ENCODE measurements around the gene PAQR9. TPM values are rescaled to one million over a fixed set of nuclear protein-coding genes. Genes with fewer than 3 reads are reported as not detected.

Gene PAQR9
- total RNA-seq, 1 donor from 2014 or later: not detected

- Histone ChIP-seq H3K36me3 (ENCODE audit: control insufficient read depth, insufficient read depth, low read length) (no peaks in the 10 kb centered on the region), H3K4me3 (ENCODE audit: low read depth, low read length) (no peak overlapping the region), H3K27me3 (ENCODE audit: control insufficient read depth, insufficient read depth, low read length) (no peaks in the 10 kb centered on the region)
- DNase-seq (ENCODE audit: low read depth) (no peak), FAIRE-seq (no peak)
- TF ChIP-seq CTCF (IDR thresholded peaks at IDR 0.05; ENCODE audit: insufficient read depth, low read length, severe bottlenecking): no peak
Observed at GRCh38 chr3:142926368-142926944, 37.0 kb downstream of the PAQR9 start.

GRCh38 chr3:142925140-142925539 is 38.3 kb downstream of the PAQR9 start:
- Histone ChIP-seq H3K4me3 (ENCODE audit: low read depth, low read length) (no peak overlapping the region), H3K36me3 (ENCODE audit: control insufficient read depth, insufficient read depth, low read length) (no peaks in the 10 kb centered on the region), H3K27me3 (ENCODE audit: control insufficient read depth, insufficient read depth, low read length) (no peaks in the 10 kb centered on the region)
- FAIRE-seq (no peak), DNase-seq (ENCODE audit: low read depth) (peak; percentile 96)
- no peak for TF ChIP-seq CTCF (IDR thresholded peaks at IDR 0.05; ENCODE audit: insufficient read depth, low read length, severe bottlenecking)

GRCh38 chr3:142923694-142924093 is 39.8 kb downstream of the PAQR9 start:
- no peak overlapping the region for H3K4me3 ChIP-seq (ENCODE audit: low read depth, low read length)
- no peak for DNase-seq (ENCODE audit: low read depth)
- FAIRE-seq: no peak
- H3K36me3 ChIP-seq (ENCODE audit: control insufficient read depth, insufficient read depth, low read length): no peaks in the 10 kb centered on the region
- H3K27me3 ChIP-seq (ENCODE audit: control insufficient read depth, insufficient read depth, low read length): no peaks in the 10 kb centered on the region
- TF ChIP-seq CTCF (IDR thresholded peaks at IDR 0.05; ENCODE audit: insufficient read depth, low read length, severe bottlenecking): no peak

GRCh38 chr3:142916605-142917004 is 46.9 kb downstream of the PAQR9 start:
- TF ChIP-seq CTCF (IDR thresholded peaks at IDR 0.05; ENCODE audit: insufficient read depth, low read length, severe bottlenecking): no peak
- H3K36me3 ChIP-seq (ENCODE audit: control insufficient read depth, insufficient read depth, low read length): no peaks in the 10 kb centered on the region
- peak; percentile 54 for DNase-seq (ENCODE audit: low read depth)
- no peak for FAIRE-seq
- H3K4me3 ChIP-seq (ENCODE audit: low read depth, low read length): no peak overlapping the region
- peaks cover 2% of the 10 kb centered on the region for H3K27me3 ChIP-seq (ENCODE audit: control insufficient read depth, insufficient read depth, low read length)

- DNase-seq (ENCODE audit: low read depth) (no peak), FAIRE-seq (no peak)
- no peak for TF ChIP-seq CTCF (IDR thresholded peaks at IDR 0.05; ENCODE audit: insufficient read depth, low read length, severe bottlenecking)
- no peaks in the 10 kb centered on the region for H3K36me3 ChIP-seq (ENCODE audit: control insufficient read depth, insufficient read depth, low read length)
- no peak overlapping the region for H3K4me3 ChIP-seq (ENCODE audit: low read depth, low read length)
- peaks cover 2% of the 10 kb centered on the region for H3K27me3 ChIP-seq (ENCODE audit: control insufficient read depth, insufficient read depth, low read length)
Observed at GRCh38 chr3:142915636-142916035, 47.8 kb downstream of the PAQR9 start.

- Histone ChIP-seq H3K36me3 (ENCODE audit: control insufficient read depth, insufficient read depth, low read length) (no peaks in the 10 kb centered on the region), H3K27me3 (ENCODE audit: control insufficient read depth, insufficient read depth, low read length) (peaks cover 2% of the 10 kb centered on the region), H3K4me3 (ENCODE audit: low read depth, low read length) (no peak overlapping the region)
- no peak for TF ChIP-seq CTCF (IDR thresholded peaks at IDR 0.05; ENCODE audit: insufficient read depth, low read length, severe bottlenecking)
- no peak for FAIRE-seq
- no peak for DNase-seq (ENCODE audit: low read depth)
Observed at GRCh38 chr3:142914286-142914811, 49.1 kb downstream of the PAQR9 start.

Data from bronchial epithelial cell (primary cell).